ENCODE measurements around the gene NRAS. TPM values are rescaled to one million over a fixed set of nuclear protein-coding genes. Genes with fewer than 3 reads are reported as not detected.
A peak's percentile ranks its signal among the peaks of the same experiment; 100 is the strongest.

NRAS gene
- 29.5 and 31.0 TPM in 2 replicates for total RNA-seq
- 62.3 and 71.8 TPM in 2 replicates for polyA plus RNA-seq
- polyA plus RNA-seq (2012) = 37.8 and 44.3 TPM in 2 replicates
- 11.0 and 14.1 TPM in 2 replicates for polyA minus RNA-seq (ENCODE audit: low replicate concordance)

DNA sequence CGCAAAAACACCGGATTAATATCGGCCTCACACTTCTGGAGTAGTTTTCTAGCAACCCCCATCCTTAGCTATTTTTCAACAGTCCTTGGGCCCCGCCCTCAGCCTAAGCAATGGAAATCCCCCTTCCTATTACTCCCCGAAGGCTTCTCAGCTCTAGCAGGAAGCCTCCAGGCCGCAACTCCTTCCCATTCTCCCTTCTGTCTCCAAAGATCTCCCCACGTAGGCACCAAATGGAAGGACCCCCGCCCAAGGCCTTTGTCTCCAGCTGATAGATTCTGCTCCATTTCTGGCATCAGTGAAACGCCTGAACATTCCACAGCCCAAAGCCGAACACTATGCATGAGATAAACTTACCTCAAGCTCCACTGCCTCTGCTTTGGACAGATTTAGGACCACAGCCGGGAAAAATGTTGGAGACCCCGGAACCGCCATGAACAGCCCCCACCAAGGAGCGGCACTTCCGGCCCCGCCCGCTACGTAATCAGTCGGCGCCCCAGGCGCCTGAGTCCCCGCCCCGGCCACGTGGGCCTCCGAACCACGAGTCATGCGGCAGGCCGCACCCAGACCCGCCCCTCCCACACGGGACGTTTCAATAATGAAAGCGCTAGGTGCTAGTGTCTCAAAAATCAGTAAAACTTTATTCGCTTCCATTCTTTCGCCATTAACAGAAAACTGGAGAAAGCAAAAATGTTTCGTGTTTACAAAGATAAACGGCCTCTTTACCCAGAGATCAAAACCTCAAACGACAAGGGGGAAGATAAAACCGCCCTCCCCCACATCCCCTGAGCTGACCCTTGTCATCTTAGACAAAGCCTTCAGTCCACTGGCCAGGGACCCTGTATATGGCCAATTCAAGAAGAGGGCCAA lies at the start of gene NRAS:
NRAS (minus strand) TSS at position 468 of the 867 bp plus-strand sequence. CDS start 611 bp downstream, outside the sequence.
- H3K79me2 ChIP-seq (ENCODE audit: control insufficient read depth, insufficient read depth, low read length) = peaks cover 38% of the 10 kb centered on the region
- no peaks in the 10 kb centered on the region for H3K9me3 ChIP-seq (ENCODE audit: control insufficient read depth, insufficient read depth, low read depth, low read length)

GRCh38 chr1:114764689-114765088 lies 48.1 kb upstream of the NRAS start:
- no peak overlapping the region for H3K4me2 ChIP-seq (ENCODE audit: extremely low read depth, insufficient read depth, low read length)
- DNase-seq (ENCODE audit: low read depth in 2 of 2) = no peak
- H3K27me3 ChIP-seq (ENCODE audit: control insufficient read depth, insufficient read depth, low read length) = no peaks in the 10 kb centered on the region
- no peaks in the 10 kb centered on the region for H4K20me1 ChIP-seq (ENCODE audit: control insufficient read depth, extremely low read depth, insufficient read depth, low read length)
- H3K9me3 ChIP-seq (ENCODE audit: control insufficient read depth, insufficient read depth, low read depth, low read length) = no peaks in the 10 kb centered on the region
- no peaks in the 10 kb centered on the region for H3K79me2 ChIP-seq (ENCODE audit: control insufficient read depth, insufficient read depth, low read length)
- H3K36me3 ChIP-seq (ENCODE audit: control insufficient read depth, insufficient read depth, low read length) = no peaks in the 10 kb centered on the region
- no peak overlapping the region for H3K4me3 ChIP-seq (replicated peaks in 1 of 4; ENCODE audit: control extremely low read depth in 1 of 4, insufficient read depth in 1 of 4, low read depth in 3 of 4, low read length in 4 of 4)
- no peak overlapping the region for H2AFZ ChIP-seq (ENCODE audit: low read length)
- no peak overlapping the region for H3K9ac ChIP-seq (ENCODE audit: insufficient read depth, low read length)
- H3K27ac ChIP-seq (ENCODE audit: insufficient read depth, low read length) = no peak overlapping the region
- no peak for TF ChIP-seq EZH2 (IDR thresholded peaks at IDR 0.05; ENCODE audit: low read length, missing control alignments)
- TF ChIP-seq, protein P1, sequence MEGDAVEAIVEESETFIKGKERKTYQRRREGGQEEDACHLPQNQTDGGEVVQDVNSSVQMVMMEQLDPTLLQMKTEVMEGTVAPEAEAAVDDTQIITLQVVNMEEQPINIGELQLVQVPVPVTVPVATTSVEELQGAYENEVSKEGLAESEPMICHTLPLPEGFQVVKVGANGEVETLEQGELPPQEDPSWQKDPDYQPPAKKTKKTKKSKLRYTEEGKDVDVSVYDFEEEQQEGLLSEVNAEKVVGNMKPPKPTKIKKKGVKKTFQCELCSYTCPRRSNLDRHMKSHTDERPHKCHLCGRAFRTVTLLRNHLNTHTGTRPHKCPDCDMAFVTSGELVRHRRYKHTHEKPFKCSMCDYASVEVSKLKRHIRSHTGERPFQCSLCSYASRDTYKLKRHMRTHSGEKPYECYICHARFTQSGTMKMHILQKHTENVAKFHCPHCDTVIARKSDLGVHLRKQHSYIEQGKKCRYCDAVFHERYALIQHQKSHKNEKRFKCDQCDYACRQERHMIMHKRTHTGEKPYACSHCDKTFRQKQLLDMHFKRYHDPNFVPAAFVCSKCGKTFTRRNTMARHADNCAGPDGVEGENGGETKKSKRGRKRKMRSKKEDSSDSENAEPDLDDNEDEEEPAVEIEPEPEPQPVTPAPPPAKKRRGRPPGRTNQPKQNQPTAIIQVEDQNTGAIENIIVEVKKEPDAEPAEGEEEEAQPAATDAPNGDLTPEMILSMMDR (conservative IDR thresholded peaks at IDR 0.05 in 1 of 2, IDR thresholded peaks at IDR 0.05 in 1 of 2; ENCODE audit: low read depth in 1 of 2, low read length in 2 of 2) = no peak
- no peaks in the 10 kb centered on the region for H3K4me1 ChIP-seq (ENCODE audit: control insufficient read depth, extremely low read depth, insufficient read depth, low read length)

More for the DNA sequence above, at the start of gene NRAS:
- Histone ChIP-seq H3K27me3 (ENCODE audit: control insufficient read depth, insufficient read depth, low read length) (no peaks in the 10 kb centered on the region), H3K4me1 (ENCODE audit: control insufficient read depth, extremely low read depth, insufficient read depth, low read length) (peaks cover 2% of the 10 kb centered on the region), H3K27ac (ENCODE audit: insufficient read depth, low read length) (peak within 1 kb of the TSS; percentile 100), H3K4me2 (ENCODE audit: extremely low read depth, insufficient read depth, low read length) (peak within 1 kb of the TSS; percentile 92), H3K9ac (ENCODE audit: insufficient read depth, low read length) (peak within 1 kb of the TSS; percentile 99), H3K36me3 (ENCODE audit: control insufficient read depth, insufficient read depth, low read length) (peaks cover 17% of the 10 kb centered on the region), H3K4me3 (replicated peaks in 1 of 4; ENCODE audit: control extremely low read depth in 1 of 4, insufficient read depth in 1 of 4, low read depth in 3 of 4, low read length in 4 of 4) (peak within 1 kb of the TSS; percentile 90 to 100 (median 98)), H4K20me1 (ENCODE audit: control insufficient read depth, extremely low read depth, insufficient read depth, low read length) (no peaks in the 10 kb centered on the region), H2AFZ (ENCODE audit: low read length) (peak within 1 kb of the TSS; percentile 70)
- DNase-seq (ENCODE audit: low read depth in 2 of 2) = peak; percentile 90 to 91
- TF ChIP-seq, protein P1 (conservative IDR thresholded peaks at IDR 0.05 in 1 of 2, IDR thresholded peaks at IDR 0.05 in 1 of 2; ENCODE audit: low read depth in 1 of 2, low read length in 2 of 2) = no peak
- TF ChIP-seq EZH2 (IDR thresholded peaks at IDR 0.05; ENCODE audit: low read length, missing control alignments) = no peak

- peaks cover 13% of the 10 kb centered on the region for H4K20me1 ChIP-seq (ENCODE audit: control insufficient read depth, extremely low read depth, insufficient read depth, low read length)
- peaks cover 44% of the 10 kb centered on the region for H3K79me2 ChIP-seq (ENCODE audit: control insufficient read depth, insufficient read depth, low read length)
- peak overlapping the region; percentile 100 for H3K9ac ChIP-seq (ENCODE audit: insufficient read depth, low read length)
- H3K9me3 ChIP-seq (ENCODE audit: control insufficient read depth, insufficient read depth, low read depth, low read length) = no peaks in the 10 kb centered on the region
- peak overlapping the region; percentile 84 for H3K4me2 ChIP-seq (ENCODE audit: extremely low read depth, insufficient read depth, low read length)
- DNase-seq (ENCODE audit: low read depth in 2 of 2) = peak in 1 of 2 donors; percentile 46
- no peaks in the 10 kb centered on the region for H3K27me3 ChIP-seq (ENCODE audit: control insufficient read depth, insufficient read depth, low read length)
- H3K4me3 ChIP-seq (replicated peaks in 1 of 4; ENCODE audit: control extremely low read depth in 1 of 4, insufficient read depth in 1 of 4, low read depth in 3 of 4, low read length in 4 of 4) = peak overlapping the region; percentile 95 to 100 (median 100)
- peak overlapping the region; percentile 100 for H3K27ac ChIP-seq (ENCODE audit: insufficient read depth, low read length)
- H3K4me1 ChIP-seq (ENCODE audit: control insufficient read depth, extremely low read depth, insufficient read depth, low read length) = peaks cover 3% of the 10 kb centered on the region
- TF ChIP-seq, protein P1 (conservative IDR thresholded peaks at IDR 0.05 in 1 of 2, IDR thresholded peaks at IDR 0.05 in 1 of 2; ENCODE audit: low read depth in 1 of 2, low read length in 2 of 2) = no peak
- TF ChIP-seq EZH2 (IDR thresholded peaks at IDR 0.05; ENCODE audit: low read length, missing control alignments) = no peak
- H2AFZ ChIP-seq (ENCODE audit: low read length) = peak overlapping the region; percentile 91
- H3K36me3 ChIP-seq (ENCODE audit: control insufficient read depth, insufficient read depth, low read length) = no peaks in the 10 kb centered on the region
Observed at GRCh38 chr1:114758256-114758832, 41.8 kb upstream of the NRAS start.
